GM12801 (cell line): Measurements from ENCODE around the gene DMXL2.

Experiments used
- TF ChIP-seq, protein P1 (sequence below): IDR thresholded peaks from one replicate; pipeline ENCODE4 v1.5.1; 2011; ENCODE audit warnings: control low read depth; ENCODE audit not compliant: insufficient read length; ENCODE audit errors: extremely low read depth

The DMXL2 gene

DNA sequence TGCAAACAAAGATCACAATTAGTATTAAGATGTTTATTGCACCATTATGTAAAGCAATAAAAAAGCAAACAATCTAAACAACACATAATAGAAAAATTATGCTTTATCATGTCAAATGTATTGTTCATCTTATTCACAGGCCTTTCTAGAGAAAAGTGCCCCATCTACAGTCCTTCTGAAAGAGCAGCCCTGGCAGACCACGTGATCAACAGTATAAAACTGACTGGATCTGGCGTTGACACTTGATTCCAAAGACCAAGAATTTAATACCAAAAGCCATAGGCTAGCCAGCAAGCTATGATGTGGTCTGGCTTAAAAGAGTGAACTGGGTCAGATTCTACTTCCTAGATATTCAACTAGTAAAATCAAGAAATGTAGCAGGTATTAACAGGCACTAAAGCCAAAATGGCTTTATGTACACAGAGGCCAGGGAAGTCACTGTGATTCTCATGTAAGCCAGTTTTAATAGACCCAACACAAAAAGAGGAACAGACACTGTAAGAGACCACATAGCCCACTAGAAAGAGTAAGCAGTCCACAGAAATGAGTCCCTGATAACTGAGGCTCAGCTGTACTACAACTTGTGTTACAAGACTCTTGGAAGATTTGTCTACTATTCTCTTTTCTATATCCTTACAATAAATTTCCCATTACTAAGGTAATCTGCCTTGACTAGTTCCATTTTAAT, 32.5 kb downstream of the DMXL2 start:
- TF ChIP-seq, protein P1, sequence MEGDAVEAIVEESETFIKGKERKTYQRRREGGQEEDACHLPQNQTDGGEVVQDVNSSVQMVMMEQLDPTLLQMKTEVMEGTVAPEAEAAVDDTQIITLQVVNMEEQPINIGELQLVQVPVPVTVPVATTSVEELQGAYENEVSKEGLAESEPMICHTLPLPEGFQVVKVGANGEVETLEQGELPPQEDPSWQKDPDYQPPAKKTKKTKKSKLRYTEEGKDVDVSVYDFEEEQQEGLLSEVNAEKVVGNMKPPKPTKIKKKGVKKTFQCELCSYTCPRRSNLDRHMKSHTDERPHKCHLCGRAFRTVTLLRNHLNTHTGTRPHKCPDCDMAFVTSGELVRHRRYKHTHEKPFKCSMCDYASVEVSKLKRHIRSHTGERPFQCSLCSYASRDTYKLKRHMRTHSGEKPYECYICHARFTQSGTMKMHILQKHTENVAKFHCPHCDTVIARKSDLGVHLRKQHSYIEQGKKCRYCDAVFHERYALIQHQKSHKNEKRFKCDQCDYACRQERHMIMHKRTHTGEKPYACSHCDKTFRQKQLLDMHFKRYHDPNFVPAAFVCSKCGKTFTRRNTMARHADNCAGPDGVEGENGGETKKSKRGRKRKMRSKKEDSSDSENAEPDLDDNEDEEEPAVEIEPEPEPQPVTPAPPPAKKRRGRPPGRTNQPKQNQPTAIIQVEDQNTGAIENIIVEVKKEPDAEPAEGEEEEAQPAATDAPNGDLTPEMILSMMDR, result no peak

DNA sequence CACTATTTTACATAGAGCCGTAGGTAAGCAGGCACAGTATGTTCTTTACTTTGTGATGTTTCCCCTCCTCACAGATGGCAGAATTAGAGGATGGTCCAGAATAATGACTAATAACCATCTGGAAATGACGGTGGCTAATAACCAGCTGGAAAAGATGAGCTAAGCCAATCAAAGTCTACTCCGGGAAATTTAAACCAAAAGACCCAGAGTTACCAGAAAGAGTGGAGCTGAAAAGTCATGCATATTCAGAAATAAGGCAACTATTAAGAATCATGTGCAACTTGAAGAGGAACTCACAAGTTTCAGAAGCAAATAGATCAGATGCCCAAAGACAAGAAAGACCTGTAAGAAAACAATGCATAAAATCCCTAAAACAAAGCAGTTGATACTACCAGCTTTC, 33.6 kb downstream of the DMXL2 start:
- TF ChIP-seq, protein P1, result no peak

DNA sequence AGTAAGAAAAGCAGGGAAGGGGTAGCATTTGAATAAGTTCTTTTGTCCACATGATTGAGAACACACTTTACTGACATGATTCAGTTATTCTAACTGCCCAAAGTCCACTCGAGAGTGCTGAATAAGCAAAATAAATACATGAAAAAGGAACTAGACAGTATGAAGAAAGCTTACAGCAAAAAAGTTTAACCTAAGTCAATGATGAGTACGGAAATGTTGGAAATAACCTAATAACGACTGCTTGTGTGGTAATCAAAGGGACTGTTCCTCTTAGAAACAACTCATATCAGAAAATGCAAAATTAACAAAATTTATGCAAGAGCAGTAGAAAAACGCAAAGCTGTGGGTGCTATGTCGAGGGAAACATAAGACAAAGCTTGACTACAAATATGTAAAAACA, 36.6 kb downstream of the DMXL2 start:
- TF ChIP-seq, protein P1, result no peak

DNA sequence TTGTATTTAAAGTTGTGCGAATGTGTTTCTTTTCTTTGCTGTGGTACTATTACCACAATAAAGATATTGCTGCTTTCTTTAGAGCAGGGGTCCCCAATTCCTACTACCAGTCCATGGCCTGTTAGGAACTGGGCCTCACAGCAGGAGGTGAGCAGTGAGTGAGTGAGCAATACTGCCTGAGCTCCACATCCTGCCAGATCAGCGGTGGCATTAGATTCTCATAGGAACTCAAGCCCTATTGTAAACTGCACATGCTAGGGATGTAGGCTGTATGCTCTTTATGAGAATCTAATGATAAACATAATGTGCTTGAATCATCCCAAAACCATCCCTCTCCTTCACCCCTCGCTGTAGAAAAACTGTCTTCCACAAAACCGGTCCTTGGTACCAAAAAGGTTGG, 41.6 kb downstream of the DMXL2 start:
- TF ChIP-seq, protein P1, result no peak

DNA sequence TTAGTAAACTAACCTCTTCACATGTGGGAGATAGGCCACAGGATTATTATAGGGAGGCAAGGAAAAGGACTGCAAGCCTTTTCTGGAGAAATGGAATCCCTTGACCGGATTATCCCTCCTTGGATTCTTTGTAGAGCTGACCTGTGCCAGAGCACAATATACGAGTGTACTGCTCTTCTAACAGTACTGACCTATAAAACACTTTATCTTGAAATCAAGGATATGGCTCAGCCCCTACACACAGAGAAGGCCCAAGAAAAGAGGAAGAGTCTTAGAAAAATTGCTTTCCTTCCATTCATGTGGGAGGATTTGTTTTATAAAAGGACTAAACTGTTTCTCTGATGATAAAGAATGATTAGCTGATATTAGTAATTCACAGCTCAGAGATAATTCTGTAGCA, 42.2 kb downstream of the DMXL2 start:
- TF ChIP-seq, protein P1, result no peak

DNA sequence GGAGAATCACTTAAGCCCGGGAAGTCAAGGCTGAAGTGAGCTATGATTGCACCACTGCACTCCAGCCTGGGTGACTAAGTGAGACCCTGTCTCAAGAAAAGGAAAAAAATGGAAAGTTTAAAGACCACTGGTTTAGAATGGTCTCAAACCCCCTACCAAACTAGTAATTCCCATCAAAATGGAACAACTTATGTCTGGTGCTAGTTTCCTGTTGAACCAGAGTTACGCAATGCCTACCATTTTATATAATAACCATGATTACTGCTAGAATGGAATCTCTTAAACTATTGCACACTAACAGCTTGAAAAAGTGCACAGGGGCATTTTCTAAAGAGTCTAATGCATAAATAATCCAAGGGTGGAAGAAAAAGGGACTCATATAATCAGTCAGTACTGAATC, 43.6 kb downstream of the DMXL2 start:
- TF ChIP-seq, protein P1, result no peak

DNA sequence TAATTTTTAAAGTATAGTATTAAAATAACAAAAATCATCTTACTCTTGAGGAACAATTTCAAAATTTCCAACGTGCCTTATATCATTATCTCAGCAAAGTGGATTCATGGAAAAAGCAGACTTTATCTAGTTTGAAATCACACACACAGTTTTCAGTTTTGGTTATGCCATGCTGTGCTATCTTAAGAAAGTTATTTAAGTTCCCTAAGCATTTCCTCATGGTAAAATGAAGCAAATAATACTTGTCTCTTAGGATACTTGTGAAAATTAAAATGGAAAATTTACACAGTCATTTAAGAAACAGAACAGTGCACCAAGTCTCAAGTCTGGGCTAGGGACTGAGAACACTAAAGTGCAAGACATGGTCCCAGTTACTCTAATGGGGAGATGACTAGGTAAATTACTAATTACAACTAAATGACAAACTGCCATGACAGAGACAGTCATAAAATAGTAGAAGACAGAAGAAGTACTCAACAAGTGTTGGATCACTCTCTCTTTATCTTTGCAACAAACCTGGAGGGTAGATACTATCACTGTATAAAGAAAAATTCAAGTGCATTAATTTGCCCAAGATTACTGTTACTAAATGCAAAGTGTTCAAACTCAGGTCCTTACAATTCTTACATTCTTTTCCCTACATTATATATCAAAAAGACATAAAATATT, 44.8 kb downstream of the DMXL2 start:
- TF ChIP-seq, protein P1, result no peak
